HepG2 (cell line): ENCODE results near the gene TRPV4.

Source experiments
- CREB1 ChIP-seq, 2 experiments: fragments of 450-650 bp in 1 of 2; IDR thresholded peaks; 2 replicates each; pipeline ENCODE4 v1.6.1; 2016 to 2017; ENCODE audit warnings: control low read depth in 1 of 2, mild to moderate bottlenecking in 1 of 2, missing compliant biosample characterization in 1 of 2, missing genetic modification characterization in 1 of 2
- KDM4B ChIP-seq: sonication (generic); formaldehyde crosslinking; IDR thresholded peaks from 2 replicates; pipeline ENCODE4 v1.4.0; 2020; ENCODE audit warnings: missing genetic modification reagents
- POLR2A ChIP-seq, 2 experiments: IDR thresholded peaks; 2 replicates each; pipeline ENCODE4 v1.6.1; 2011; ENCODE audit warnings: low read depth in 2 of 2, low read length in 2 of 2, mild to moderate bottlenecking in 1 of 2, moderate library complexity in 1 of 2; ENCODE audit not compliant: insufficient read depth in 1 of 2
- POLR2AphosphoS5 ChIP-seq: IDR thresholded peaks from 2 replicates; pipeline ENCODE4 v1.6.1; 2012; ENCODE audit warnings: low read depth, low read length
- REXO4 ChIP-seq: sonication (generic); formaldehyde crosslinking; IDR thresholded peaks from 2 replicates; pipeline ENCODE4 v1.8.0; 2022; ENCODE audit warnings: missing genetic modification reagents, mild to moderate bottlenecking, borderline replicate concordance
- TARDBP ChIP-seq: sonication (generic); formaldehyde crosslinking; IDR thresholded peaks from 2 replicates; pipeline ENCODE4 v1.8.0; 2022; ENCODE audit warnings: mild to moderate bottlenecking, missing genetic modification reagents
- YY1 ChIP-seq: IDR thresholded peaks from 2 replicates; pipeline ENCODE4 v1.6.1; 2011; ENCODE audit warnings: low read length, low read depth, moderate library complexity, mild to moderate bottlenecking; ENCODE audit not compliant: insufficient read depth, insufficient replicate concordance
- ZKSCAN1 ChIP-seq: fragments of 150-350 bp; IDR thresholded peaks from 2 replicates; pipeline ENCODE4 v1.6.1; 2014; ENCODE audit warnings: low read length
- TF ChIP-seq, protein P1 (sequence below): sonication (generic); formaldehyde crosslinking; IDR thresholded peaks from 2 replicates; pipeline ENCODE4 v1.5.0; 2020; ENCODE audit warnings: mild to moderate bottlenecking, missing genetic modification reagents, moderate library complexity
- TF ChIP-seq, protein P2 (sequence below): sonication (generic); formaldehyde crosslinking; IDR thresholded peaks from 2 replicates; pipeline ENCODE4 v1.4.0; 2020; ENCODE audit warnings: missing genetic modification reagents, borderline replicate concordance
- TF ChIP-seq, protein P3 (sequence below): sonication (generic); formaldehyde crosslinking; IDR thresholded peaks from 2 replicates; pipeline ENCODE4 v1.5.1; 2020; ENCODE audit warnings: mild to moderate bottlenecking, missing genetic modification reagents, moderate library complexity
- TF ChIP-seq, protein P4 (sequence below): sonication (generic); formaldehyde crosslinking; IDR thresholded peaks from 2 replicates; pipeline ENCODE4 v1.5.0; 2020; ENCODE audit warnings: missing genetic modification reagents
- TF ChIP-seq, protein P5 (sequence below): sonication (generic); formaldehyde crosslinking; IDR thresholded peaks from 2 replicates; pipeline ENCODE4 v1.4.0; 2020; ENCODE audit warnings: missing genetic modification reagents

GRCh38 chr12:109878247-109878625, 45.0 kb upstream of the TRPV4 start:
- TF ChIP-seq ZKSCAN1 = no peak
- no peak for TF ChIP-seq POLR2A (IDR thresholded peaks at IDR 0.05; ENCODE audit: insufficient read depth in 1 of 2, low read depth in 2 of 2, low read length in 2 of 2)
- TF ChIP-seq, protein P1, sequence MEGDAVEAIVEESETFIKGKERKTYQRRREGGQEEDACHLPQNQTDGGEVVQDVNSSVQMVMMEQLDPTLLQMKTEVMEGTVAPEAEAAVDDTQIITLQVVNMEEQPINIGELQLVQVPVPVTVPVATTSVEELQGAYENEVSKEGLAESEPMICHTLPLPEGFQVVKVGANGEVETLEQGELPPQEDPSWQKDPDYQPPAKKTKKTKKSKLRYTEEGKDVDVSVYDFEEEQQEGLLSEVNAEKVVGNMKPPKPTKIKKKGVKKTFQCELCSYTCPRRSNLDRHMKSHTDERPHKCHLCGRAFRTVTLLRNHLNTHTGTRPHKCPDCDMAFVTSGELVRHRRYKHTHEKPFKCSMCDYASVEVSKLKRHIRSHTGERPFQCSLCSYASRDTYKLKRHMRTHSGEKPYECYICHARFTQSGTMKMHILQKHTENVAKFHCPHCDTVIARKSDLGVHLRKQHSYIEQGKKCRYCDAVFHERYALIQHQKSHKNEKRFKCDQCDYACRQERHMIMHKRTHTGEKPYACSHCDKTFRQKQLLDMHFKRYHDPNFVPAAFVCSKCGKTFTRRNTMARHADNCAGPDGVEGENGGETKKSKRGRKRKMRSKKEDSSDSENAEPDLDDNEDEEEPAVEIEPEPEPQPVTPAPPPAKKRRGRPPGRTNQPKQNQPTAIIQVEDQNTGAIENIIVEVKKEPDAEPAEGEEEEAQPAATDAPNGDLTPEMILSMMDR (CRISPR knock-in tag) = no peak
- TF ChIP-seq CREB1 (IDR thresholded peaks at IDR 0.05) = no peak
- TF ChIP-seq CREB1 (CRISPR knock-in tag; IDR thresholded peaks at IDR 0.05) = no peak
- TF ChIP-seq, protein P2, sequence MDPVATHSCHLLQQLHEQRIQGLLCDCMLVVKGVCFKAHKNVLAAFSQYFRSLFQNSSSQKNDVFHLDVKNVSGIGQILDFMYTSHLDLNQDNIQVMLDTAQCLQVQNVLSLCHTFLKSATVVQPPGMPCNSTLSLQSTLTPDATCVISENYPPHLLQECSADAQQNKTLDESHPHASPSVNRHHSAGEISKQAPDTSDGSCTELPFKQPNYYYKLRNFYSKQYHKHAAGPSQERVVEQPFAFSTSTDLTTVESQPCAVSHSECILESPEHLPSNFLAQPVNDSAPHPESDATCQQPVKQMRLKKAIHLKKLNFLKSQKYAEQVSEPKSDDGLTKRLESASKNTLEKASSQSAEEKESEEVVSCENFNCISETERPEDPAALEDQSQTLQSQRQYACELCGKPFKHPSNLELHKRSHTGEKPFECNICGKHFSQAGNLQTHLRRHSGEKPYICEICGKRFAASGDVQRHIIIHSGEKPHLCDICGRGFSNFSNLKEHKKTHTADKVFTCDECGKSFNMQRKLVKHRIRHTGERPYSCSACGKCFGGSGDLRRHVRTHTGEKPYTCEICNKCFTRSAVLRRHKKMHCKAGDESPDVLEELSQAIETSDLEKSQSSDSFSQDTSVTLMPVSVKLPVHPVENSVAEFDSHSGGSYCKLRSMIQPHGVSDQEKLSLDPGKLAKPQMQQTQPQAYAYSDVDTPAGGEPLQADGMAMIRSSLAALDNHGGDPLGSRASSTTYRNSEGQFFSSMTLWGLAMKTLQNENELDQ (CRISPR knock-in tag) = no peak
- TF ChIP-seq, protein P3, sequence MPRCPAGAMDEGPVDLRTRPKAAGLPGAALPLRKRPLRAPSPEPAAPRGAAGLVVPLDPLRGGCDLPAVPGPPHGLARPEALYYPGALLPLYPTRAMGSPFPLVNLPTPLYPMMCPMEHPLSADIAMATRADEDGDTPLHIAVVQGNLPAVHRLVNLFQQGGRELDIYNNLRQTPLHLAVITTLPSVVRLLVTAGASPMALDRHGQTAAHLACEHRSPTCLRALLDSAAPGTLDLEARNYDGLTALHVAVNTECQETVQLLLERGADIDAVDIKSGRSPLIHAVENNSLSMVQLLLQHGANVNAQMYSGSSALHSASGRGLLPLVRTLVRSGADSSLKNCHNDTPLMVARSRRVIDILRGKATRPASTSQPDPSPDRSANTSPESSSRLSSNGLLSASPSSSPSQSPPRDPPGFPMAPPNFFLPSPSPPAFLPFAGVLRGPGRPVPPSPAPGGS (CRISPR knock-in tag) = no peak
- TF ChIP-seq KDM4B (CRISPR knock-in tag) = no peak
- TF ChIP-seq, protein P4, sequence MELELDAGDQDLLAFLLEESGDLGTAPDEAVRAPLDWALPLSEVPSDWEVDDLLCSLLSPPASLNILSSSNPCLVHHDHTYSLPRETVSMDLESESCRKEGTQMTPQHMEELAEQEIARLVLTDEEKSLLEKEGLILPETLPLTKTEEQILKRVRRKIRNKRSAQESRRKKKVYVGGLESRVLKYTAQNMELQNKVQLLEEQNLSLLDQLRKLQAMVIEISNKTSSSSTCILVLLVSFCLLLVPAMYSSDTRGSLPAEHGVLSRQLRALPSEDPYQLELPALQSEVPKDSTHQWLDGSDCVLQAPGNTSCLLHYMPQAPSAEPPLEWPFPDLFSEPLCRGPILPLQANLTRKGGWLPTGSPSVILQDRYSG (CRISPR knock-in tag) = no peak
- TF ChIP-seq, protein P5, sequence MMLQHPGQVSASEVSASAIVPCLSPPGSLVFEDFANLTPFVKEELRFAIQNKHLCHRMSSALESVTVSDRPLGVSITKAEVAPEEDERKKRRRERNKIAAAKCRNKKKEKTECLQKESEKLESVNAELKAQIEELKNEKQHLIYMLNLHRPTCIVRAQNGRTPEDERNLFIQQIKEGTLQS = no peak
- TF ChIP-seq POLR2AphosphoS5 = no peak
- no peak for TF ChIP-seq TARDBP (CRISPR knock-in tag)
- TF ChIP-seq YY1 = no peak
- no peak for TF ChIP-seq REXO4
